A549 (cell line): Measurements from ENCODE around the gene TRMT11.

ENCODE experiments used
- CBX8 ChIP-seq: fragments of 200-600 bp; sonication (generic); IDR thresholded peaks from 2 replicates; pipeline ENCODE4 v1.6.1; 2016
- CTCF ChIP-seq: fragments of >200 bp; sonication (Bioruptor Twin); formaldehyde crosslinking; IDR thresholded peaks from 3 replicates; pipeline ENCODE4 v1.5.1; 2016
- EHMT2 ChIP-seq: fragments of 200-600 bp; sonication (generic); IDR thresholded peaks from 2 replicates; pipeline ENCODE4 v1.6.1; 2016; ENCODE audit warnings: antibody characterized with exemption, low read depth, mild to moderate bottlenecking, moderate library complexity
- EP300 ChIP-seq, 2 experiments: fragments of >200 bp; sonication (Bioruptor Twin); formaldehyde crosslinking; IDR thresholded peaks; 2 replicates in 1 of 2; 3 replicates in 1 of 2; pipeline ENCODE4 v1.6.1; 2016 to 2017
- POLR2A ChIP-seq: IDR thresholded peaks from 2 replicates; pipeline ENCODE4 v1.6.1; 2012; ENCODE audit warnings: mild to moderate bottlenecking, low read length
- REST ChIP-seq: fragments of 200-600 bp; sonication (generic); IDR thresholded peaks from 2 replicates; pipeline ENCODE4 v1.6.1; 2016; ENCODE audit warnings: antibody characterized with exemption, mild to moderate bottlenecking, moderate library complexity
- RFX5 ChIP-seq: fragments of 450-650 bp; IDR thresholded peaks from 2 replicates; pipeline ENCODE4 v1.7.1; 2014; ENCODE audit warnings: antibody characterized with exemption, mild to moderate bottlenecking, moderate library complexity
- RNF2 ChIP-seq: fragments of 200-600 bp; sonication (generic); IDR thresholded peaks from 2 replicates; pipeline ENCODE4 v1.6.1; 2016; ENCODE audit warnings: low read depth, mild to moderate bottlenecking, antibody characterized with exemption, moderate library complexity, borderline replicate concordance
- SMC3 ChIP-seq: fragments of >200 bp; sonication (Bioruptor Twin); formaldehyde crosslinking; IDR thresholded peaks from 3 replicates; pipeline ENCODE4 v1.6.1; 2018; ENCODE audit warnings: inconsistent platforms
- SREBF2 ChIP-seq: fragments of 450-650 bp; IDR thresholded peaks from 2 replicates; pipeline ENCODE4 v1.6.1; 2014; ENCODE audit warnings: mild to moderate bottlenecking, moderate library complexity

GRCh38 chr6:125962900-125963497 is 23.3 kb upstream of the TRMT11 start:
- TF ChIP-seq CBX8 (no peak), SMC3 (no peak), CTCF (no peak), RNF2 (no peak), POLR2A (no peak), EP300 (IDR thresholded peaks at IDR 0.05) (no peak), RFX5 (no peak), REST (no peak), SREBF2 (no peak), EHMT2 (no peak)
